COLO829 (cell line): Measurements from ENCODE around the gene PELI3.
A peak's percentile ranks its signal among the peaks of the same experiment; 100 is the strongest.
"Not testable (repeated sequence)": the region's sequence is repeated elsewhere in the genome, so short reads cannot be mapped to it uniquely, and the experiment has no call there.

ENCODE experiments used
- DNase-seq: peaks from one replicate; pipeline ENCODE4 v3.0.0; 2012; ENCODE audit warnings: low spot score

The PELI3 gene

GRCh38 chr11:66466225-66467033 lies at the start of gene PELI3:
TSS of gene PELI3 (plus strand) at chr11:66466905. CDS start at chr11:66468129, 1,224 bp downstream.
- DNase-seq, result peak; percentile 98

DNA sequence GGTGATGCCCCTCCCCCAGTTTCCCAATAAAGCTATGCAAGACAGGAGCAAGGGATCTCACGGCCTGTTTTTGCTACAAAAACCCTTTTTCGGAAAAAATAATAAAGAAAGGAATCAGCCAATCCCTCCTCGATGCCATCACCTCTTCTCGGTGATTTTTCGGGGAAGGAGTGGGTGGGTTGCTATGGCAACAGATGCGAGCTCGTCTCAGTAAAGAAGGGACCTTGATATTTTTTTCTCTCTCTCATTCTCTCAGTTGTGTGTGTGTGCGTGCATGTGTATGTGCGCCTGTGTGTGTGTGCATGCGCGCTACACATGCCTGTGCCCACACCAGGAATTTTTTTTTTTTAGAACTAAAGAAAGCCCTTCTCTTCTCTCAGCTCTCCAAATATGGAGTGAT lies 49.7 kb upstream of the PELI3 start:
- no peak for DNase-seq

DNA sequence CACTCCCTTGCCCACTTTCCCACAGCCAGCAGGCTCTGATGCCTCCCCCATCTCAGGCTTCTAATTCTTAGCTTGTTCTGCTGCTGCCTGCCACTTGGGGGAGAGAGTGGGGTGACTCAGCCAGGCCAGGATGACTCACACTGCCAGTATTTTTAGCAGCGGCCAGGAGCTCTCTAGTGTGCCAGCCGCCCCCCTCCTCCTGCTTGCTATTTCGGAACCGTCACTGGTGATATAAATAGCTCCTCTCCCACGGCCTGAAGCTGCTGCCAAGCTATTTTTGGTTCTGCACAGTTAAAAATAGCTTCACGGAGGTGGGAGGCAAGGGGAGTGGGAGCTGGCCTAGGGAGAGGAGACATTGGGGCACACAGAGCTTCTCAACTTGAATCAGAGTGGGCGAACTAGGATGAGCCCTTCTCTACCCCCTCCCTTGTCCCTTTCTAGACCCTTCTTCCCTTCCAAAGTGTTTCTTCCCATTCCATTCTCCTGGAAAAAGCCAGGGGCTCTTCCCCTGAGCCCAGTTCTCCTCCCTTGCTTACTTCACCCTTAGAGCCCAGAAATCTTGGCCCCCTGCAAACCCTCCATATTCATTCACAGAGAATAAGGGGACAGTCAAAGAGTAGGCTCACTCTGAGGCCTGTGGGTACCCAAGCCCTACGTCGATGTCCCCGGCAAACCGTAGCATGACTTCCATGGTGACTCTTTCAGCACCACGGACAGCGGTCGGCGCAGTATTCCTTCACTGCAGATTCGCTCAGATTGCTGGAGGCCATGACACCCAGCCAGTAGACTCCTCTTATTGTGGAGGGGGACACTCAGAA lies 48.3 kb upstream of the PELI3 start:
- DNase-seq, result peak; percentile 76

- DNase-seq, result no peak
These were observed 47.8 kb upstream of the PELI3 start for GRCh38 chr11:66418986-66419308.

DNA sequence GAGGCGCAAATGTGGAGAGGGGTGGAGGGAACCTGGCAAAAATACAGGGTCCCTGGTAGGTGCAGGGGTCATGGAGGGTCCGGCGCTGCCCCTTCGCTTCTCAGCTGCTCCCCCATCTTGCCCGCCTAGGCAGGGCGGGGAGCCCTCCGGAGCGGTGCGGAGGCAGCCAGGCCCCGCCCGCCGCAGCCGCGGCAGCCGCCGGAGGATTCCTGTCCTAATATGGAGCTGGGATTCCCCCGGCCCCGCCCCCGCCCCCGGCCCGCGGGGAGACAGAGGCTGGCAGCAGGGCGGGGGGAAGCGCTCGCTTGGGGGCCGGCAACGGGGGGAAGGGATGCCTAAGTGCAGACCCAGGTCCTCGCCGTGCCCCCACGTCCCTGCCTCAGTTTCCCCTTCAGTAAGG lies 46.9 kb upstream of the PELI3 start:
- no peak for DNase-seq

DNA sequence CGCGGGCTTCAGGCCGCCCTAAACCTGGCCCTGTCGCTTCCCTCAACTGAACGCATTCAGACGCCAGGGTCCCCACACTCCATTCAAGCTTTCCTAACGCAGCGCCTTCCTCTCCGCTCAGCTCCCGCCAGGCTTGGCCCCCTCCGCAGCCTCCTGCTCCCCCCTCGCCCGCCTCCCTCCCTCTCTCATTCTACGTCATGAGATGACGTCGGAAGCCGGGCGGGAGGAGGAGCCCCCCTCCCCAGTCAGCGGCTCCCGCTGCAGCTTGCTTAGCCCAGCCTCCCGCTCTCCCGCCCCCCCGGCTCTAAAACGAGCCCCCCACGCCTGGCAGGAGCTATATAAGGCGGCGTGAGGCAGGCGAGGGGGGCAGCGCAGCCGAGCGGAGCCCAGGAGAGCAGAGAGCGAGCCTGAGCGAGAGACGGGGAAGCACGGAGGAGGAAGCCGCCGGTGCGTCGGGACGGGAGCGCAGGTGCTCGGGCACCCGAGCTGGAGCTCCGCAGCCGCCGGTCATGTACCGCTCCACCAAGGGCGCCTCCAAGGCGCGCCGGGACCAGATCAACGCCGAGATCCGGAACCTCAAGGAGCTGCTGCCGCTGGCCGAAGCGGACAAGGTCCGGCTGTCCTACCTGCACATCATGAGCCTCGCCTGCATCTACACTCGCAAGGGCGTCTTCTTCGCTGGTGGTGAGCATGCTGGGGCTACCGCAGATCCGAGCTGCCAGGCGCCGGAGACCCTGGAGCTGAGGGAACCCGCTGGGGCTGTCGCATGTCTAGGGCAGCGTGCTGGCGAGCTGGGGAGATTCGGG lies 45.8 kb upstream of the PELI3 start, which contains the start of gene NPAS4:
TSS of gene NPAS4 (plus strand) at position 365 of the 806 bp plus-strand sequence. CDS start at position 510, 145 bp downstream.
- DNase-seq, result no peak

GRCh38 chr11:66421492-66422205 lies 45.1 kb upstream of the PELI3 start:
- peak; percentile 94 for DNase-seq

GRCh38 chr11:66426314-66426713 lies 40.4 kb upstream of the PELI3 start:
- DNase-seq, result no peak

DNA sequence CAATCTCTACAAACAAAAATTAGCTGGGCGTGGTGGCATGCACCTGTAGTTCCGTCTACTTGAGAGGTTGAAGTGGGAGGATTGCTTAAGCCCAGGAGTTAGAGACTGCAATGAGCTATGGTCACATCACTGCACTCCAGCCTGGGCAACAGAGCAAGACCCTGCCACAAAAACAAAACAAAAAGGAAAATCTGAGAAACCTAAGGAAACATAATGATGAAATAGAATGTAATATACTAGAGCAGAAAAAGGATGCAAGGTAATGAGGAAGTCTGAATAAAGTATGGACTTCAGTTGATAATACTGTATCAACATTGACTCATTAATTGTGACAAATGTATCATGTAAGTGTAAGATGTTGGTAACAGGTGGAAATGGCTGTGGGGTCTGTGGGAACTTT lies 37.8 kb upstream of the PELI3 start:
- DNase-seq, result no peak

GRCh38 chr11:66429983-66430602 lies 36.6 kb upstream of the PELI3 start:
- DNase-seq, result peak; percentile 58

GRCh38 chr11:66431287-66431686 lies 35.4 kb upstream of the PELI3 start:
- not testable (repeated sequence) for DNase-seq

DNA sequence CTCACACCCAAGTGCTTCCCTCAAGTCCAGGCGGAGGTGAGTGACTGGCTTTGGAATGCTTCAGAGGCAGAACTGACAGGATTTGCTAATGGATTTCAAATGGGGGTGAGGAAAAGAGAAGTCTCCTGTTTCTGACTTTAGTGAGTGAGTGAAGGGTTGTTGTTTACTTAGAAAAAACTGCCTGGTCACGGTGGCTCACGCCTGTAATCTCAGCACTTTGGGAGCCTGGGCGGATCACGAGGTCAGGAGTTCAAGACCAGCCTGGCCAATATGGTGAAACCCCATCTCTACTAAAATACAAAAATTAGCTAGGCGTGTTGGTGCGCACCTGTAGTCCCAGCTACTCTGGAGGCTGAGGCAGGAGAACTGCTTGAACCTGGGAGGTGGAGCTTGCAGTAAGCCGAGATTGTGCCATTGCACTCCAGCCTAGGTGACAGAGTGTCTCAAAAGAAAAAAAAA lies 34.8 kb upstream of the PELI3 start:
- not testable (repeated sequence) for DNase-seq

DNA sequence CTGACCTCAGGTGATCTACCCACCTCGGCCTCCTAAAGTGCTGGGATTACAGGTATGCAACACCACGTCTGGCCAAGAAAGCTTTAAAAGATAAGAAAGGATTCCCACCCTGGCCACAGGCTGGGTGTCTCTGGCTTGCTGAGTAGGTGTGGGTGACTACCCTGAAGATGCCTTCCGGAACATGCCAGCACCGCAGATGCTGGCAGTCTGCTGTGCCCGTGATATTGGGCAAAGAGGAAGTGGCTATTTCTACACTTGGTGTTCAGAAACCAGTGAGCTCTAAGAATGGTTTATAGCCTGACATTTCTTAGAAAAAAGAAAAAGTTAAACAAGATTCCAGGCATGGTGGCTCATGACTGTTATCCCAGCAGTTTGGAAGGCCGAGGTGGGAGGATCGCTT lies 34.1 kb upstream of the PELI3 start:
- DNase-seq, result no peak

GRCh38 chr11:66437979-66438503 lies 28.7 kb upstream of the PELI3 start:
- no peak for DNase-seq

DNA sequence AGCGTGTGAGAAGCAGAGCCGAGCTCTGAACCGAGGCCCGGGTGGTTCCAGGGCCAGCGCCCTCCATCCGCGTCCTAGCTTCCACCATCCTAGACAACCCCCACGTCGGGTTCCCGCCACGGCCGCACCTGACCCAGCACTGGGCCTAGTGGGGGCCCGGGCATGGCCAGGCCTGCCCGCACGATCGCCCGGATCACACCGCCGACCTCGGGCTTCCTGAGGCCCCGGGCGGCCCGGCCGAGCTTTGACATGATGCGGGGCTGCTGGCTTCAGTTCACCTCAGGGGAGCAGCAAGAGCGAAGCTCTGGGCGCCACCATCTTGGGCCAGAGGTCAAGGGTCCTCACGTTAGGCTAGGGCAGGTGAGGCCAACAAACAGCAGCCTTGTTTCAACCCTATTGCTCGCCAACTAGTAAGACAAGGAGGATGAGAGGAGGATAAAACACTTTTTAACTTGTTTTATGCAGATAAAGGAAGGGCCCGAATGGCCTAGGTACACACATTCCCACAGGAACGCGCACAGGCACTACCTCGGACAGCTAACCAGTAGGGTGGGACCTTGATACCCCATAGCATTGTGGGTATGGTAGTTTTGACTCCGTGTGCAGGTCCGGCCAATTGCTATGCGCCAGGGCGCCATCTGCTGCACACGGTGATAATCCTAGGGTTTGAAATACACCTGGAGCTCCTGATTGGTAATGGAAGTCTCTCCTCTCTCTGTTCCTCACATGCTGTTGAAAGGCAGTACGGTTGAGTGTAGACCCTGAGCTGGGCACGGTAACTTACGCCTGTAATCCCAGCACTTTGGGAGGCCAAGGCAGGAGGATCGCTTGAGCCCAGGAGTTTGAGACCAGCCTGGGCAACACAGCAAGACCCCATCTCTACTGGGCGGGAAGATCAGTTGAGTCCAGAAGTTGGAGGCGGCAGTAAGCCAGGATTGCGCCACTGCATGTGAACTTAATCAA lies 27.9 kb upstream of the PELI3 start, which contains the start of gene MRPL11:
TSS of gene MRPL11 (minus strand) at position 345 of the 963 bp plus-strand sequence. CDS start at position 251, 94 bp downstream.
- peak; percentile 89 for DNase-seq

DNA sequence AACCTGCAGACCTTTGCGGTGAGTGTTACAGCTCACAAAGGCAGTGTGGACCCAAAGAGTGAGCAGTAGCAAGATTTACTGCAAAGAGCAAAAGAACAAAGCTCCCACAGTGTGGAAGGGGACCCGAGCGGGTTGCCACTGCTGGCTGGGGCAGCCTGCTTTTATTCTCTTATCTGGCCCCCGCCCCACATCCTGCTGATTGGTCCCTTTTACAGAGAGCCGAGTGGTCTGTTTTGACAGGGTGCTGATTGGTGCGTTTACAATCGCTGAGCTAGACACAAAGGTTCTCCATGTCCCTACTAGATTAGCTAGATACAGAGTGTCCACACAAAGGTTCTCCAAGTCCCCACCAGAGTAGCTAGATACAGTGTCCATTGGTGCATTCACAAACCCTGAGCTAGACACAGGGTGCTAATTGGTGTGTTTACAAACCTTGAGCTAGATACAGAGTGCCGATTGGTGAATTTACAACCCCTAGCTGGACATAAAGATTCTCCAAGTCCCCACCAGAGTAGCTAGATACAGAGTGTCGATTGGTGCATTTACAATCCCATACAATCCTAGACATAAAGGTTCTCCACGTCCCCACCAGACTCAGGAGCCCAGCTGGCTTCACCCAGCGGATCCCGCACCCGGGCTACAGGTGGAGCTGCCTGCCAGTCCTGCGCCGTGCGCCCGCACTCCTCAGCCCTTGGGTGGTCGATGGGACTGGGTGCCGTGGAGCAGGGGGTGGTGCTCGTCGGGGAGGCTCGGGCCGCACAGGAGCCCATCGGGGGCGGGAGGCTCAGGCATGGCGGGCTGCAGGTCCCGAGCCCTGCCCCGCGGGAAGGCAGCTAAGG lies 26.4 kb upstream of the PELI3 start:
- DNase-seq, result not testable (repeated sequence)

- DNase-seq, result not testable (repeated sequence)
These were observed 25.8 kb upstream of the PELI3 start for GRCh38 chr11:66440940-66441282.

- peak; percentile 55 for DNase-seq
These were observed 23.1 kb upstream of the PELI3 start for GRCh38 chr11:66443602-66444001.

- no peak for DNase-seq
These were observed 19.7 kb upstream of the PELI3 start for GRCh38 chr11:66447012-66447411.
